Body of pancreas (tissue), 4 donors: ENCODE measurements around the gene GATA5.

Experiments used
- POLR2A ChIP-seq, 3 donors: fragments of 450-650 bp; IDR thresholded peaks; one replicate each; pipeline ENCODE4 v1.6.1; 2016; ENCODE audit warnings: antibody characterized with exemption in 3 of 3, mild to moderate bottlenecking in 2 of 3
- TF ChIP-seq, protein P1 (sequence below), 7 experiments: fragments of 450-650 bp in 4 of 7; fragments of 200-600 bp in 3 of 7; sonication (generic) in 3 of 7; IDR thresholded peaks; one replicate each; pipeline ENCODE4 v1.5.1; 2016 to 2019; ENCODE audit warnings: antibody characterized with exemption in 7 of 7

DNA sequence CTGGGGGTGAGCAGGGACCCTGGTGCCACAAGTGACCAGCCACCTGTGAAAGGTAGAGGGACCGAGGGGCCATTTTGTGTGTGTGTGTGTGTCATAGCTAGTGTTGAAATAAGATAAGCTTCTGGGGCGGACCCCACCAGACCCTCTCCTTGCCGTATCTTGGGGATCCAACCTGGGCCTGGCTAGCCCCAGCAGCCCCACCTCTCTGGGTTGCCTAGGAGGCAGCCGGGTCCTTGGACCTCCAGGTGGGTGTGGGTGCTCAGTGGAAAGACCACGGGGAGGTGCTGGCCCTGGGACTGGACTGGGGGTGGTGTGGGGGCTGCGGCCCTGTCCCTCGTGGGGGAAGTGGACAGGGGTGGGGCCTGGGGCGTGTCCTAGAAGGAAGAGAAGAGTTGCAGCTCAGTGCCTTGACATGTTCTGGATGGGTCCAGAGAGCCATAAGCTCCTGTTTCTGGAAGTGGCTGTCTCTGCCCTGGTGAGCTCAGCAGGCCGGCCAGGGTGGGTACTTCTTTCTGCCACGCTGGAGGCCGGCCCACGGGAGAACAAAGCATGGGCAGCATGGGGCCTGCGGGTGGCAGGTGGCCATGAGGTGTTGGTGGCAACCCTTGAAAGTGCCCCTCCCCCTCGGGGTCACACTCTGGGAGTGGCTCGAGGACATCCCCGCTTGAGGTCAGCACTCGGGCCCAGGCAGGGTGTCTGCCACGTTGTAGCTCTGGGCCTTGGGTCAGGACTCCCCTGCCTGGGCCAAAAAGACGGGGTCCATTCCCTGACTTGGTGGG lies 56.9 kb downstream of the GATA5 start:
- no peak for TF ChIP-seq POLR2A (IDR thresholded peaks at IDR 0.05)
- TF ChIP-seq, protein P1, sequence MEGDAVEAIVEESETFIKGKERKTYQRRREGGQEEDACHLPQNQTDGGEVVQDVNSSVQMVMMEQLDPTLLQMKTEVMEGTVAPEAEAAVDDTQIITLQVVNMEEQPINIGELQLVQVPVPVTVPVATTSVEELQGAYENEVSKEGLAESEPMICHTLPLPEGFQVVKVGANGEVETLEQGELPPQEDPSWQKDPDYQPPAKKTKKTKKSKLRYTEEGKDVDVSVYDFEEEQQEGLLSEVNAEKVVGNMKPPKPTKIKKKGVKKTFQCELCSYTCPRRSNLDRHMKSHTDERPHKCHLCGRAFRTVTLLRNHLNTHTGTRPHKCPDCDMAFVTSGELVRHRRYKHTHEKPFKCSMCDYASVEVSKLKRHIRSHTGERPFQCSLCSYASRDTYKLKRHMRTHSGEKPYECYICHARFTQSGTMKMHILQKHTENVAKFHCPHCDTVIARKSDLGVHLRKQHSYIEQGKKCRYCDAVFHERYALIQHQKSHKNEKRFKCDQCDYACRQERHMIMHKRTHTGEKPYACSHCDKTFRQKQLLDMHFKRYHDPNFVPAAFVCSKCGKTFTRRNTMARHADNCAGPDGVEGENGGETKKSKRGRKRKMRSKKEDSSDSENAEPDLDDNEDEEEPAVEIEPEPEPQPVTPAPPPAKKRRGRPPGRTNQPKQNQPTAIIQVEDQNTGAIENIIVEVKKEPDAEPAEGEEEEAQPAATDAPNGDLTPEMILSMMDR (IDR thresholded peaks at IDR 0.05): no peak
